Mesendoderm (in vitro differentiated cells): Measurements from ENCODE around the gene ZRANB1.

Experiments
- DNase-seq: peaks from one replicate; pipeline ENCODE4 v3.0.0; 2013
- H2AK5ac ChIP-seq: 2 replicates; pipeline ENCODE4 v1.6.1; 2013; ENCODE audit warnings: low read length, inconsistent platforms
- H2BK120ac ChIP-seq: 2 replicates; pipeline ENCODE4 v1.6.1; 2013; ENCODE audit warnings: low read depth, mild to moderate bottlenecking, low read length, moderate library complexity, mixed read lengths
- H2BK15ac ChIP-seq: replicated peaks from 2 replicates; pipeline ENCODE4 v1.6.1; 2013; ENCODE audit warnings: low read depth, mild to moderate bottlenecking, moderate library complexity
- H2BK5ac ChIP-seq: 2 replicates; pipeline ENCODE4 v1.6.1; 2013; ENCODE audit warnings: low read length, inconsistent platforms
- H3K18ac ChIP-seq: 2 replicates; pipeline ENCODE4 v1.6.1; 2013; ENCODE audit warnings: mild to moderate bottlenecking, low read length, mixed read lengths
- H3K23ac ChIP-seq: one replicate; pipeline ENCODE4 v1.6.1; 2013; ENCODE audit warnings: low read length
- H3K27ac ChIP-seq: 2 replicates; pipeline ENCODE4 v1.5.1; 2013; ENCODE audit warnings: low read depth, mild to moderate bottlenecking, inconsistent platforms, low read length, moderate library complexity
- H3K27me3 ChIP-seq: 2 replicates; pipeline ENCODE4 v1.6.1; 2013; ENCODE audit warnings: low read length, control low read depth, mild to moderate bottlenecking, inconsistent platforms; ENCODE audit not compliant: insufficient read depth, poor library complexity
- H3K36me3 ChIP-seq: 2 replicates; pipeline ENCODE4 v1.6.1; 2013; ENCODE audit warnings: low read length, inconsistent platforms; ENCODE audit not compliant: control insufficient read depth, insufficient read depth
- H3K4ac ChIP-seq: one replicate; pipeline ENCODE4 v1.6.1; 2013; ENCODE audit warnings: low read depth, mild to moderate bottlenecking, low read length, moderate library complexity
- H3K4me1 ChIP-seq: 2 replicates; pipeline ENCODE4 v1.6.1; 2013; ENCODE audit warnings: low read depth, low read length, inconsistent platforms; ENCODE audit not compliant: control insufficient read depth
- H3K4me2 ChIP-seq: 2 replicates; pipeline ENCODE4 v1.6.1; 2013; ENCODE audit warnings: low read length
- H3K4me3 ChIP-seq: 2 replicates; pipeline ENCODE4 v1.5.1; 2013; ENCODE audit warnings: mild to moderate bottlenecking, low read length
- H3K56ac ChIP-seq: one replicate; pipeline ENCODE4 v1.6.1; 2013; ENCODE audit warnings: low read length
- H3K79me1 ChIP-seq: 2 replicates; pipeline ENCODE4 v1.6.1; 2013; ENCODE audit warnings: low read length, inconsistent platforms
- H3K79me2 ChIP-seq: 2 replicates; pipeline ENCODE4 v1.6.1; 2013; ENCODE audit warnings: mild to moderate bottlenecking, low read length; ENCODE audit not compliant: control insufficient read depth, insufficient read depth
- H3K9ac ChIP-seq: 2 replicates; pipeline ENCODE4 v1.6.1; 2013; ENCODE audit warnings: low read length, inconsistent platforms
- H4K5ac ChIP-seq: one replicate; pipeline ENCODE4 v1.6.1; 2013; ENCODE audit warnings: low read length
- H4K8ac ChIP-seq: one replicate; pipeline ENCODE4 v1.6.1; 2013; ENCODE audit warnings: low read depth, mild to moderate bottlenecking, control low read depth, low read length, moderate library complexity
- WGBS: extraction: QIAGEN DNeasy Blood & Tissue Kit; methylation state at CpG from one replicate; pipeline ENCODE4 v1.1.7; 2013; ENCODE audit warnings: low lambda C conversion rate, missing lambda C conversion rate; ENCODE audit not compliant: insufficient coverage; ENCODE audit errors: extremely low coverage; 5-methylcytosine and 5-hydroxymethylcytosine counted together

Gene ZRANB1

DNA sequence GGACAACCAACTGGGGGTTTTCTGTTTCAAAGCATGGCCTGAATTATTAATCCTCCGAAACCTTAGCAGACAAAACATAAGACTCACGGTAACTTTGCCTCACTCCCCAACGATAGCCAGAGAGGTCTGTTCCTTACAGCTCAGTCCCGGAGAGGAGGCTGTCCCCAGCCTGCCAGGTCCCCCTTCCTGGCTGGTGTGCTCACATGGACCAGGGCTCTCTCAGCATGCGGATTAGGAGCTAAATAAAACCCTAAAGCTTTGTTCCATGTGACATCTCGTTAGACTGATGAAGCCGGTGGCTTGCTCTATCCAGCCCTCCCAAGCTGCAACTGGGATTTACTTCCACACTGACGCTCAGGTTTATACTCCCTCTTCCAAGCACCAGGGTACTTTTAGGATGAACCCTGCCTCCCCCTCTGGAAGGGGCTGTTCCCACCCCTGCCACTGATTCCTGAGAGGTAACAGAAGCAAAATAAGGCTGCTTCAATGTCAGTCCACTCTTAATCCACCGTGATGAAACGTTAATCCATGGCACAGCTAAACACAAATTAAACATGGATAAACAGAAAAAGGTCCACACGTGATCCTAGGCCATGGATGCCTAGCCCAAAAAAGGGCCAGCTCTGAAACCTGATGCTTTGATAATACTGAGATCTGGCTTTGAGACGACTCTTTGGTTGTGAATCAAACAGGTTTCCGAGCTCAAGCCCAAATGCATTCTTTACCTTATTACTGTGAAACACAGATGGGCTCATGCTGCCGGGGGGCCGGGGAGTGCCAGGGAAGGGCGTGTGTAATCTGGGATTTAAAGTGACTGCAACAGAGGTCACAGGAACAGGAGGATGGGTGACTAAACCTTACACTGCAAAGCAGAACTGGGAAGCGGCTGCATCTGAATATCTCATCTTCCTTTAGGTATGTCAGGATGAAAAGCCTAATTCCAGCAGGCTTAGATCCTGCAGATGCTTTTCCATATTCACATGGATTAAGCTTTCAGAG, 86.2 kb downstream of the ZRANB1 start:
- H3K9ac ChIP-seq: no peak overlapping the region
- H4K8ac ChIP-seq: no peak overlapping the region
- no peak overlapping the region for H2BK15ac ChIP-seq
- no CpG with 5 or more reads among the region's 17 CpGs for WGBS
- no peak overlapping the region for H2BK120ac ChIP-seq
- H2AK5ac ChIP-seq: no peak overlapping the region
- no peak for DNase-seq
- H3K27me3 ChIP-seq: no peaks in the 10 kb centered on the region
- H3K4ac ChIP-seq: no peak overlapping the region
- H3K79me1 ChIP-seq: peaks cover 41% of the 10 kb centered on the region
- peaks cover 2% of the 10 kb centered on the region for H3K36me3 ChIP-seq
- H3K23ac ChIP-seq: no peak overlapping the region
- no peak overlapping the region for H4K5ac ChIP-seq
- H3K4me3 ChIP-seq: no peak overlapping the region
- no peak overlapping the region for H3K56ac ChIP-seq
- H2BK5ac ChIP-seq: no peak overlapping the region
- H3K27ac ChIP-seq: no peak overlapping the region
- no peaks in the 10 kb centered on the region for H3K4me1 ChIP-seq
- no peak overlapping the region for H3K4me2 ChIP-seq
- H3K79me2 ChIP-seq: peaks cover 85% of the 10 kb centered on the region
- H3K18ac ChIP-seq: no peak overlapping the region

DNA sequence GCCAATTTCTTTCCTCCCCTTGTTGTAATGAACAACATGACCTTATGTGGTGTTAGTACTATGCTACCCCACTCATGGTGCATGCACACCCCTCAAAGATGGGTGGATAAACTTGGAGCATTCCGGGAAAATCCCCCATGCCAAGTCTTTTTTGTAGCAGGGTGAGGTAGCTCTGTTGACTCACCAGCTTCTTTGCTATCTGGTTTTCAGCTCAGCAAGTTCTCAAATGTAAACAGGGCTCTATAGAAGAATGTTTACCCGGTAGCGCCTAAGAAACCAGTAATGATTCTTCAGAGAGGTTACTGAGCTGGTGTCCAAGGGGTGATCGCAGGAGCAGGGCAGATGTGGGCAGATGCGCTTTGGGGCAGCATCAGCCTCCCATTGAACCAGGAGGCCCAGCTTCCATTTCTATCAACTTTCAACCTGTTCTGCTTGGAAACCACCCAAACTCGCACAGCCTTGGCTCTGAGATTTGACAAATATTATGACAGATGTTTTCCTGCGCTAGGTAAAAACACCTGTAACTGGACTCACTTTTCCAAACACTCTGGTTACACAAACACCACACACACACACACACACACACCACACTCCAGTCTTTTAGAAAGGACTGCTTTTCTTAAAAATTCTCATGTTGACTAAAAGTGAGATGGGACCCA, 87.8 kb downstream of the ZRANB1 start:
- Histone ChIP-seq H3K79me2 (peaks cover 82% of the 10 kb centered on the region), H3K18ac (no peak overlapping the region), H3K27me3 (no peaks in the 10 kb centered on the region), H3K79me1 (peaks cover 40% of the 10 kb centered on the region), H4K8ac (no peak overlapping the region), H4K5ac (no peak overlapping the region), H2AK5ac (no peak overlapping the region), H2BK120ac (no peak overlapping the region), H3K4ac (no peak overlapping the region), H3K4me3 (no peak overlapping the region), H2BK5ac (no peak overlapping the region), H3K4me2 (no peak overlapping the region), H2BK15ac (no peak overlapping the region), H3K36me3 (peaks cover 2% of the 10 kb centered on the region), H3K56ac (no peak overlapping the region), H3K9ac (no peak overlapping the region), H3K4me1 (no peaks in the 10 kb centered on the region), H3K27ac (no peak overlapping the region), H3K23ac (no peak overlapping the region)
- DNase-seq: no peak
- WGBS: no CpG with 5 or more reads among the region's 7 CpGs

DNA sequence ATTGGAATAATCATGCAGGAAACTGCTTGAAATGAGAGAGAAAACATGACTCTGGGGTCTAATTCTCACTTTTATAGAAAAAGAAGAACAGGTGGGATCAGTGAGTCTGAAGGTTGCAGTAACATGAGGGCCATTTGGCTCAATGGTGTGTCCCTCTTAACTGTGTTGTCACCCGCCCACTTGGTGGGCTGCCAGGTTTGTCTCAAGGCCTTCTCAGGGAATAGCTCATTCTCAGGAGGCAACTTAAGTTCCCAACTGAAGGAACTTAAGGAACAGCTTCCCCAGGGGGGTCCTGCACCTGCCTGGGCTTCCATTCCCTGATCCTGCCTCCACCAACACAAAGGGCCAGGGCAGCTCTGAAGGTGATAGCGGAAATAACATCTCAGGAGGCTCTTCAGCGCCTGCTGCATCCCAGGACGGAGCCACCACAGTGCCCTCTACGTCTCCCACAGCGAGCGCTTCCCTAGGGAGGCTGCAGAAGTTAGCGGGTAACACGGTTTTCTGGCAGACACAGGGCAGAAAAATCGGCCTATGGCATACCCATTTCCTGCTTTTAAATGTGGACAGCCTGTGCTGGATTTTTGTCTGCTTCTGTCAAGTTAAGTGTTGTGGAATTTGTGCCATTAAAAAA, 88.8 kb downstream of the ZRANB1 start:
- Histone ChIP-seq H3K27me3 (no peaks in the 10 kb centered on the region), H3K4me1 (peaks cover 3% of the 10 kb centered on the region), H4K5ac (no peak overlapping the region), H2AK5ac (no peak overlapping the region), H3K56ac (no peak overlapping the region), H2BK5ac (no peak overlapping the region), H3K4ac (no peak overlapping the region), H2BK15ac (no peak overlapping the region), H3K18ac (no peak overlapping the region), H3K36me3 (peaks cover under 1% of the 10 kb centered on the region), H3K4me2 (no peak overlapping the region), H3K23ac (no peak overlapping the region), H3K9ac (no peak overlapping the region), H2BK120ac (no peak overlapping the region), H3K27ac (no peak overlapping the region), H3K4me3 (no peak overlapping the region), H3K79me2 (peaks cover 83% of the 10 kb centered on the region), H4K8ac (no peak overlapping the region), H3K79me1 (peaks cover 35% of the 10 kb centered on the region)
- no peak for DNase-seq
- WGBS: no CpG with 5 or more reads among the region's 10 CpGs

DNA sequence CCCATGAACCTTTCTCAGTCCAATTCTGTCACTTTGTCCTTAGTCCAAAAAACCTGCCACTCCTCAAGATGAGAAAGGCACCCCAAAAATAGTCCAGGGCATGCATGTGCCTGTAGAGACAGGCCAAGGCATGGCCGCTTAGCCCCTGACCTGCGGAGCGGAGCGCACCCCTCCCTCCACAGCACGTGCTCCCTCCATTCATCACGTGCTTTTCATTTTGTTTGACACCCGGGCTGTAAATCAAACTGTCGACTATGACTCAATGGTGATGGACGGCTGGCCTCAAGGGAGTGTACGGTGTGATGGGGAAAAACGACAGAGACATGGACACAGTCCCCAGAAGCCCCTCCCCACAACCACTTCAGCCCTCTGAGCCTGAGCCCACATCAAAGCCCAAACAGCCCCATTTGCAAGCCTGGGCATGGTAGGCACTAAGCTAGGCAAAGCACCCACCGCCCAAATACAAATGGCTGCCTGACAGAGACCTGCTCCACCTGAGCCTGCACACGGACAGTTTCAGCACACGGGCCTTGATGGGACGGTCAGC, 90.6 kb downstream of the ZRANB1 start:
- Histone ChIP-seq H2BK120ac (no peak overlapping the region), H3K18ac (no peak overlapping the region), H3K79me2 (peaks cover 84% of the 10 kb centered on the region), H2BK15ac (no peak overlapping the region), H3K36me3 (no peaks in the 10 kb centered on the region), H2AK5ac (no peak overlapping the region), H3K4me1 (peaks cover 6% of the 10 kb centered on the region), H2BK5ac (no peak overlapping the region), H3K27ac (no peak overlapping the region), H3K4me2 (no peak overlapping the region), H3K79me1 (peaks cover 38% of the 10 kb centered on the region), H3K4me3 (no peak overlapping the region), H3K27me3 (no peaks in the 10 kb centered on the region), H3K9ac (no peak overlapping the region), H3K56ac (no peak overlapping the region), H3K4ac (no peak overlapping the region), H4K5ac (no peak overlapping the region), H3K23ac (no peak overlapping the region), H4K8ac (no peak overlapping the region)
- no peak for DNase-seq
- WGBS: no CpG with 5 or more reads among the region's 15 CpGs

DNA sequence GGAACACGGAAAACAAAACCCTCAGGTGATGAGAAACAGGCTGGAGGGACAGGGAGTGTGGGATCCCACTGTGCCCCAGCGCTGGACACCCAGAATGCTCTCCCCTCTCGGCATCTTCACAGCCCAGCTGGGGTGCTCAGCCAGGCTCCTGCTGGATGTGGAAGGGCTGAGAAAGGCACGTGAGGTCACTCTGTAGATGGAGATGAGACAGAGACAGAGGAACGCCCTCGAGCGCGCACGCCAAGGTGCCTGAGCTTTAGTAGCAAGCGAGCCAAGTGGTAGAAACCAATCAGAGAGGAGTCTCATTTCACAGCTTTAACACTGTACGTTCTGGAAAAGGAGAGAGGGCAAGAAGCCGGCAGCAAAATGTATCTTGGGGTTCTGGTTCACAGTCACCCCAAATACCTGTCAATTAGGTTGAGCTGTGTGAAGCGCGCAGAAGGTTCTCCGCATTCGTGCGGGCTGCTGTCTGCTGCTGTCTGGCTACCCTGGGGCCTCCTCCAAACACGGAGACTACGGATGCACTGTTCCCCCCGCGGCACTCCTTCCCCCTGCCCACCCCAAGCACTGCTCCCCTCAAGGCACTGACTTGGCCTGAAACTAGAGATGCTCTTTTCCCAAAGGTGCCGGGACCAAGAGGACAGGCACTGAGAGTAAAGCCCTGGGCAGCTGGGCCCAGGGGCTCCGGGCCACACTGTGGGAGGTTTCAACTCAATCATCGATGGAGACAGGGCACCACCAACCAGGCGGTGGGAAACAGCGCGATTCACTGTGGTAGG, 91.4 kb downstream of the ZRANB1 start:
- no peak overlapping the region for H2BK15ac ChIP-seq
- H4K8ac ChIP-seq: no peak overlapping the region
- no peak overlapping the region for H3K23ac ChIP-seq
- no peak overlapping the region for H2AK5ac ChIP-seq
- H3K18ac ChIP-seq: no peak overlapping the region
- H3K56ac ChIP-seq: no peak overlapping the region
- H3K4me3 ChIP-seq: no peak overlapping the region
- H3K4ac ChIP-seq: no peak overlapping the region
- H2BK5ac ChIP-seq: no peak overlapping the region
- H3K79me1 ChIP-seq: peaks cover 42% of the 10 kb centered on the region
- H3K36me3 ChIP-seq: no peaks in the 10 kb centered on the region
- H3K4me1 ChIP-seq: peaks cover 7% of the 10 kb centered on the region
- no CpG with 5 or more reads among the region's 27 CpGs for WGBS
- H3K9ac ChIP-seq: no peak overlapping the region
- DNase-seq: no peak
- H3K27me3 ChIP-seq: no peaks in the 10 kb centered on the region
- no peak overlapping the region for H2BK120ac ChIP-seq
- H3K79me2 ChIP-seq: peaks cover 82% of the 10 kb centered on the region
- H3K4me2 ChIP-seq: no peak overlapping the region
- H4K5ac ChIP-seq: no peak overlapping the region
- H3K27ac ChIP-seq: no peak overlapping the region
